Stimulated activated CD4-positive, alpha-beta T cell treated with anti-CD3 and anti-CD28 coated beads, Interleukin-4, amount 100 ng/mL, for 48 hours (primary cell): ENCODE data around the gene RDH16.

Source experiments
- DNase-seq, 2 donors: peaks; one replicate each; pipeline ENCODE4 v3.0.0-alpha.2; 2020; ENCODE audit warnings: low read depth in 2 of 2

Gene RDH16

GRCh38 chr12:56957229-56958052 lies at the start of gene RDH16:
Gene RDH16 (minus strand): TSS chr12:56957608. CDS start chr12:56957462, 146 bp downstream.
- no peak for DNase-seq

- DNase-seq: no peak
Observed at GRCh38 chr12:57006809-57007475, 49.5 kb upstream of the RDH16 start.

GRCh38 chr12:57005980-57006808 lies 48.8 kb upstream of the RDH16 start, which contains the start of gene ZBTB39:
Gene ZBTB39 (minus strand): TSS chr12:57006546. CDS start chr12:57004917, 1,629 bp downstream.
- peak; percentile 46 to 54 for DNase-seq

- DNase-seq: no peak
Observed at GRCh38 chr12:57004651-57005050, 47.2 kb upstream of the RDH16 start.

- DNase-seq: no peak
Observed at GRCh38 chr12:57003395-57003794, 46.0 kb upstream of the RDH16 start.

- DNase-seq: peak; percentile 70 to 76
Observed at GRCh38 chr12:57001448-57001906, 44.1 kb upstream of the RDH16 start.

- DNase-seq: no peak
Observed at GRCh38 chr12:57000393-57000792, 43.0 kb upstream of the RDH16 start.

- DNase-seq: no peak
Observed at GRCh38 chr12:56999456-56999855, 42.0 kb upstream of the RDH16 start.

GRCh38 chr12:56998981-56999380 lies 41.6 kb upstream of the RDH16 start:
- DNase-seq: peak; percentile 47 to 49

- DNase-seq: no peak
Observed at GRCh38 chr12:56998316-56998715, 40.9 kb upstream of the RDH16 start.

GRCh38 chr12:56996793-56997545 lies 39.6 kb upstream of the RDH16 start:
- DNase-seq: no peak

GRCh38 chr12:56995930-56996496 lies 38.6 kb upstream of the RDH16 start:
- DNase-seq: no peak

GRCh38 chr12:56995201-56995929 lies 38.0 kb upstream of the RDH16 start:
- DNase-seq: no peak

GRCh38 chr12:56994231-56994746 lies 36.9 kb upstream of the RDH16 start:
- no peak for DNase-seq

- no peak for DNase-seq
Observed at GRCh38 chr12:56993346-56993745, 35.9 kb upstream of the RDH16 start.

GRCh38 chr12:56991319-56992246 lies 34.2 kb upstream of the RDH16 start:
- no peak for DNase-seq

- no peak for DNase-seq
Observed at GRCh38 chr12:56990648-56991318, 33.4 kb upstream of the RDH16 start.

- no peak for DNase-seq
Observed at GRCh38 chr12:56989861-56990610, 32.6 kb upstream of the RDH16 start.
